Right atrium auricular region (tissue), 2 donors: Measurements from ENCODE around the gene SLIT3. TPM values are rescaled to one million over a fixed set of nuclear protein-coding genes. Genes with fewer than 3 reads are reported as not detected.

Experiments
- DNase-seq: peaks from one replicate; pipeline ENCODE4 v3.0.0-alpha.2; 2019; ENCODE audit warnings: low spot score
- H3K27ac ChIP-seq, 2 donors: fragments of 200-600 bp; sonication (generic); 1 replicate in 1 of 2; 2 replicates in 1 of 2; pipeline ENCODE4 v1.5.1; 2016 to 2019
- H3K27me3 ChIP-seq, 2 donors: fragments of 200-600 bp; sonication (generic); one replicate each; pipeline versions ENCODE4 v1.5.1 to v1.6.0; 2017 to 2019
- H3K36me3 ChIP-seq: fragments of 200-600 bp; sonication (generic); one replicate; pipeline ENCODE4 v1.5.1; 2016
- H3K4me1 ChIP-seq, 2 donors: fragments of 200-600 bp; sonication (generic); one replicate each; pipeline versions ENCODE4 v1.5.1 to v1.6.0; 2017 to 2019
- H3K4me3 ChIP-seq, 2 donors: fragments of 200-600 bp; sonication (generic); 1 replicate in 1 of 2; 2 replicates in 1 of 2; pipeline ENCODE4 v1.5.1; 2017 to 2019; ENCODE audit warnings: mild to moderate bottlenecking in 1 of 2, moderate library complexity in 1 of 2
- H3K9me3 ChIP-seq, 2 donors: fragments of 200-600 bp; sonication (generic); one replicate each; pipeline ENCODE4 v1.5.1; 2019
- total RNA-seq, 2 donors: library from RNA; depleted of rRNA; stranded (reverse); fragments of >200 nt; gene quantifications; one replicate each; pipeline ENCODE4 v1.1.0, GENCODE V29; 2016
- TF ChIP-seq, protein P1 (sequence below), 2 donors: fragments of 200-600 bp; sonication (generic); IDR thresholded peaks; one replicate each; pipeline ENCODE4 v1.5.1; 2019; ENCODE audit warnings: antibody characterized with exemption in 2 of 2

Gene SLIT3
- total RNA-seq, 2 donors from 2014 or later = 66.1 to 85.8 TPM

DNA sequence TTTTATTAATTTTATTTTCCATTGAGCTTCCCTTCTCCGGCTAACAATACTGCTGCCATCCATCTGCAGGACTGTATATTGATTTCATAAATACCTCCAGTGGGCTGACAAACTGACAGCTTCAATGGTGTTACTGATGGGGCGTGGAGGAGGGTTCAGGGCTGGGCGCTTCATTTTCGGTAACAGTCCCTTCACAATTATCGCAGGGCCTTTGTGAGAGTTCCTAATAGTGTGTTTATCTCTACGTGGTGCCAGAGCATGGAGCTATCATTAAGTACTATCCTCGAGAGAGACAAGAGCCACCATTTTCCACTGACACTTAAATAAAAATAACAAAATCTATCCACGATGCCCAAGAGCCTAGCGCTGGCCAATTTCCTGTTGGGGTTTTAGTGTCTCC lies 414.8 kb downstream of the SLIT3 start:
- Histone ChIP-seq H3K4me3 (peak overlapping the region in 1 of 2 donors; percentile 31), H3K27me3 (no peaks in the 10 kb centered on the region), H3K9me3 (no peaks in the 10 kb centered on the region), H3K4me1 (peaks cover 0 to 25% of the 10 kb centered on the region in 2 donors), H3K36me3 (no peaks in the 10 kb centered on the region), H3K27ac (peak overlapping the region; percentile 68 to 79)
- DNase-seq = no peak
- TF ChIP-seq, protein P1, sequence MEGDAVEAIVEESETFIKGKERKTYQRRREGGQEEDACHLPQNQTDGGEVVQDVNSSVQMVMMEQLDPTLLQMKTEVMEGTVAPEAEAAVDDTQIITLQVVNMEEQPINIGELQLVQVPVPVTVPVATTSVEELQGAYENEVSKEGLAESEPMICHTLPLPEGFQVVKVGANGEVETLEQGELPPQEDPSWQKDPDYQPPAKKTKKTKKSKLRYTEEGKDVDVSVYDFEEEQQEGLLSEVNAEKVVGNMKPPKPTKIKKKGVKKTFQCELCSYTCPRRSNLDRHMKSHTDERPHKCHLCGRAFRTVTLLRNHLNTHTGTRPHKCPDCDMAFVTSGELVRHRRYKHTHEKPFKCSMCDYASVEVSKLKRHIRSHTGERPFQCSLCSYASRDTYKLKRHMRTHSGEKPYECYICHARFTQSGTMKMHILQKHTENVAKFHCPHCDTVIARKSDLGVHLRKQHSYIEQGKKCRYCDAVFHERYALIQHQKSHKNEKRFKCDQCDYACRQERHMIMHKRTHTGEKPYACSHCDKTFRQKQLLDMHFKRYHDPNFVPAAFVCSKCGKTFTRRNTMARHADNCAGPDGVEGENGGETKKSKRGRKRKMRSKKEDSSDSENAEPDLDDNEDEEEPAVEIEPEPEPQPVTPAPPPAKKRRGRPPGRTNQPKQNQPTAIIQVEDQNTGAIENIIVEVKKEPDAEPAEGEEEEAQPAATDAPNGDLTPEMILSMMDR (IDR thresholded peaks at IDR 0.05) = no peak

DNA sequence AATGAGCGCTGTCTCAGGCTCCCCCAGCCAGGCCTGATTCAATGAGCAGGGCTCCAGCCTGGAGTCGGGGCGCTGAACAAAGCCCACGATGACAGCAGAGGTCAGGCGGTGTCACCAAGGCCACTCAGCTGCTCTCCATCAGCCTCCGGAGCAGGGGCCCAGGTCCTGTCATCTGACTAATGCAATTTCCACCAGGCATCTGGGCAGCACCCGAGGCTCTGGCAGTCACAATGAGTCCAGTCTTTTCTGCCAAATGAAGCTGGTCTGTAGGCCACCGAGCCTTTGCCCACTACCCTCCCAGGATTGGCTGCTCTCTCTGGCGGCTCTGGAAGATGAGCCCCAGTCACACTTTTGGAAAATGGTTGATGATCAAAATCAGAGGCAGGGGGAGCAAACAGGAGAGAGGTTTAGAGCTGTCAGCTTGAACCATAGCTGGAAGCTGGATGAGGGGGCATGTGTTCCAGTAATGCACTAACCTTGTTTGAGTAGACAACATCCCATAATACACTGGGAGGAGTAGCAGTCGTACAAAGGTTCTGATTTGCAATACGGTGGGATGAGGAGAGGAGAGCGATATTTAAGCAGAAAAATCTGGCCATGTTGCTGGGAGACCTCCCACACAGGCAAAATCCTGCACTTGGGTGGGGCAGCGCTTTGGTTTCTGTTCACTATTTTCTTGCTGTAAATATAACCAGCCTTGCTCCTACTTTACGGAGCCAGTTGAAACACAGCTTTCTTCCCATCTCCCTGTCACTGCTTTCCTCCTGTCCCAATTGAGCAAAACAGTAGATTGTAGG lies 415.4 kb downstream of the SLIT3 start:
- no peaks in the 10 kb centered on the region for H3K9me3 ChIP-seq
- DNase-seq = peak; percentile 61
- H3K27ac ChIP-seq = peak overlapping the region; percentile 68 to 79

DNA sequence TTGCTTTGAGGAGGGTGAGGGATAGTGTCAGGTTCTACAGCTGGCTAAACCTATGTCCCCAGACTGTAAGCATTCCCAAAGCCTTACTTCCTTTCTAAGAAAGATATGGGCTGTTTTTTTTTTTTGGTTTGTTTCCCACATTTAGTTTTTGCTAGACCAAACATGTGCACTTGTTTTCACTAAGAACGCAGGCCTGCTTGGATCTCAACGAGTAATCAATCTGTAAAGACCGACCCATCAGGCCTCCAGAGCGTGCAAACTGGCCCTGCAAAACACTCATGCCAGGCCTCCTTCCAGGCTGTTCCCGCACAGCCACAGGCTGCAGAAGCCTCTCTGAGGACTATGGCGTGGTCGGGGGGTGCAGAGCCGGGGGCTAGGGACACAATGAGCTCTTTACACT lies 416.9 kb downstream of the SLIT3 start:
- H3K27ac ChIP-seq = no peak overlapping the region
- no peak for DNase-seq
- no peaks in the 10 kb centered on the region for H3K36me3 ChIP-seq
- no peaks in the 10 kb centered on the region for H3K27me3 ChIP-seq
- TF ChIP-seq, protein P1 (IDR thresholded peaks at IDR 0.05) = no peak
- peaks cover 0 to 40% of the 10 kb centered on the region in 2 donors for H3K4me1 ChIP-seq
- H3K4me3 ChIP-seq = no peak overlapping the region
- H3K9me3 ChIP-seq = no peaks in the 10 kb centered on the region

More for the DNA sequence above, 415.4 kb downstream of the SLIT3 start:
- Histone ChIP-seq H3K27me3 (no peaks in the 10 kb centered on the region), H3K36me3 (no peaks in the 10 kb centered on the region), H3K4me3 (no peak overlapping the region), H3K4me1 (peaks cover 0 to 26% of the 10 kb centered on the region in 2 donors)
- TF ChIP-seq, protein P1 (IDR thresholded peaks at IDR 0.05) = no peak

DNA sequence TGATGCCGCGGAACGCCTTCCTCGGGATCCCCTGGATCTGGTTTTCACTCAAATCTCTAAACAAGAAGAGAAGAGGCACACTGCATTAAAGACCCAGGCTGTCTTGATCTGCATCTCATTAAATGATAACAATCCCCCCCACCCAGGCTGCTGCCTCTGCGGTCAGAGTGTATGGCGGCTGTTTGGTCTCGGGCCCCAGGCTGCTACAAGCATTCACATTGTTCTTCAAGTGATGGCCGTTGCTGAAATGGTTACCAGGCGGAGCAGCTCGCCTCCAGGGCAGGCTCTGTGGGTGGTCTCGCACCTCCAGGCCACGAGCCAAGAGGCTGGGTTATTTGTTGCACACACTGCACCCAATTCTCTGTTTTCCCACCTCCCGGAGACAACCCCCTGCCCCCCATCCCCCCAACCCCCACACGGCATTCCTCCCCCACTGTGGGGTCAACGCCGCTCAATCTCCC lies 417.6 kb downstream of the SLIT3 start:
- Histone ChIP-seq H3K27me3 (no peaks in the 10 kb centered on the region), H3K4me3 (no peak overlapping the region), H3K4me1 (peaks cover 0 to 42% of the 10 kb centered on the region in 2 donors), H3K9me3 (no peaks in the 10 kb centered on the region), H3K36me3 (no peaks in the 10 kb centered on the region), H3K27ac (no peak overlapping the region)
- TF ChIP-seq, protein P1 (IDR thresholded peaks at IDR 0.05) = no peak
- no peak for DNase-seq

GRCh38 chr5:168882283-168882682 lies 418.7 kb downstream of the SLIT3 start:
- H3K9me3 ChIP-seq = no peaks in the 10 kb centered on the region
- H3K4me1 ChIP-seq = peaks cover 0 to 50% of the 10 kb centered on the region in 2 donors
- no peaks in the 10 kb centered on the region for H3K36me3 ChIP-seq
- no peaks in the 10 kb centered on the region for H3K27me3 ChIP-seq
- TF ChIP-seq, protein P1 (IDR thresholded peaks at IDR 0.05) = no peak
- no peak overlapping the region for H3K27ac ChIP-seq
- no peak overlapping the region for H3K4me3 ChIP-seq
- DNase-seq = no peak
